Umbilical cord (tissue), 2 donors: ENCODE data around the gene ONECUT3. TPM values are rescaled to one million over a fixed set of nuclear protein-coding genes. Genes with fewer than 3 reads are reported as not detected.
"Not testable (repeated sequence)": the region's sequence is repeated elsewhere in the genome, so short reads cannot be mapped to it uniquely, and the experiment has no call there.

Source experiments
- DNase-seq: peaks from one replicate; pipeline ENCODE4 v3.0.0-alpha.2; 2015; ENCODE audit warnings: low spot score
- total RNA-seq: library from RNA; depleted of rRNA; stranded (reverse); fragments of >200 nt; gene quantifications from one replicate; pipeline ENCODE4 v1.2.3, GENCODE V29; 2014; ENCODE audit warnings: low replicate concordance; ENCODE audit not compliant: insufficient read depth

ONECUT3 gene
- total RNA-seq, 1 donor from 2014 or later, result 0.48 TPM

DNA sequence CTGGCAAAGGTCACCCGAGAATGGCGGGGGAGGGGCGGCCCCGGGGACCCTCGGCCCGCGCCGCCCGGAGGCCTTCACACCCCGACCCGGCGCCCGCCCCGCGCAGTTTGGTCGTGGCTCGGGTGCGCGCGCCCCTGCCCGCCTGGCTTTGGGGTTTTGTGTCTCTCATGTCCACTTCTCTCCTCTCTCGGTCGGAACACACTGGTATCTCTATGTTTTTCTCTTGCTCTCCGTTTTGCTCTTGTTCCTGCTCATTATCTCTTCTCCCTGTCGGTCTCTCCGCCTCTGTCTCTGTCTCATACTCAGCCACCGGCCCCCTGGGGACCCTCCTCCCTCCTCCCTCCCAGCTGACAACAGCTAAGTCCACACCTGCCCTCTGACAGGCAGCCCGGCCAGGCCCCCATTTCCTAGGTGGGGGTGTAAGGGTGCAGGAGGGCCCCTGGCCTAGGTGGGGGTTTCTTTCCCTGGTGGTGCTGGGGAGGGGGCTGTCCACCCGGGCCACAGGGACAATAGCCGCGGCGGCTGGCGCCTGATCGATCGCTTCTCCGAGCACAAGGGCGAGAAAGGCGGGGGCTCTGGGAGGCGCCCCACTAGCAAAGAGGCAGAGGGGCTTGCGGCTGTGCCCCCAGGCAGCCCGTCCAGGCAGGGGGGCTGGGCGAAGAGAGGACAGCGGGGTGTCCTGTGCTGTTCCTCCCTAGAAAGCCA lies 2.3 kb downstream of the ONECUT3 start:
- no peak for DNase-seq

DNA sequence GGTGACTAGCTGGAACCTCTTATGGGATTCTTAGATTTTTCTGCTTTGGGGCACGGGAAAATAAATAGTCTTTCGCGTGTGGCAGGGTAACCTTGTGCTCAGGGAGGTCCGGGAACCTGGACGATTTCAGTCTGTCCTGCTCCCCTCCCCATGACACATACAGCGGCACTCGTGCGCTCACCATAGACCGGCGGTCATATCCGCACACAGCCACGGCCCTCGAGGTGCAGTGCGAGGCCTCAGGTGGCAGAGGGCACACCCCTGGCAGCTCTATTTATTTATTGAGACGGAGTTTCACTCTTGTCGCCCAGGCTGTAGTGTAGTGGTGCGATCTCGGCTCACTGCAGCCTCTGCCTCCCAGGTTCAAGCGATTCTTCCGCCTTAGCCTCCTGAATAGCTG lies 3.0 kb downstream of the ONECUT3 start:
- no peak for DNase-seq

DNA sequence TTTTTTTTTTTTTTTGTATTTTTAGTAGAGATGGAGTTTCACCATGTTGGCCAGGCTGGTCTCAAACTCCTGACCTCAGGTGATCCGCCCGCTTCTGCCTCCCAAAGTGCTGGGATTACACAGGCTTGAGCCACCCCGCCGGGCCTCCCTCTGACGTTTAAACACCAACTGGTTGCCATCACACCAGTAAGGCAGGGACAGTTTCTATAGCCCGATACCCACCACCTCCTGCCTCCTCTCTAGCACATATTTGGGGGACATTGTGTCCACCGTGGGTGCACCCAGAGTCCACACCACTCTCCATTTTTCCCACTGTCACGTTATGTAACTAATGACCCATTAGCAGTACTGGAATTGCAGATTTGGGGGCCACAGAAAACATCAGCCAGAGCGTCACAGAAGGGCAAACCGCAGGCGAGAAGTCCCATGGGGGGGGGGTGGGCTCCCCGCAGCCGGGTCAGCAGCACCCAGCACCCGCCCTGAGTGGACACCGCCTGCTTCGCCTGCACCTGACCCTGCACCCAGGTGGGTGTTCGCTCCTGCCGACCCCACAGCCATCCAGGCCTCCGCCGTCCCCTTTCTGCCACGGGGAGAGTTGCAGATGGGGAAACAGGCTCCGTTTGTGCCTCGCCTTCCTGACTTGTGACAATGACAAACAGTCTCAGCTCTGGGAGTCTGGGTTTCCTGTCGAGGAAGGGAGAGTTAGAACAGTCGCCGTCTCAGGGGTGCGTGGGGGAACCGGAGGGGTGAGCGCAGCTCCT lies 3.6 kb downstream of the ONECUT3 start:
- no peak for DNase-seq

DNA sequence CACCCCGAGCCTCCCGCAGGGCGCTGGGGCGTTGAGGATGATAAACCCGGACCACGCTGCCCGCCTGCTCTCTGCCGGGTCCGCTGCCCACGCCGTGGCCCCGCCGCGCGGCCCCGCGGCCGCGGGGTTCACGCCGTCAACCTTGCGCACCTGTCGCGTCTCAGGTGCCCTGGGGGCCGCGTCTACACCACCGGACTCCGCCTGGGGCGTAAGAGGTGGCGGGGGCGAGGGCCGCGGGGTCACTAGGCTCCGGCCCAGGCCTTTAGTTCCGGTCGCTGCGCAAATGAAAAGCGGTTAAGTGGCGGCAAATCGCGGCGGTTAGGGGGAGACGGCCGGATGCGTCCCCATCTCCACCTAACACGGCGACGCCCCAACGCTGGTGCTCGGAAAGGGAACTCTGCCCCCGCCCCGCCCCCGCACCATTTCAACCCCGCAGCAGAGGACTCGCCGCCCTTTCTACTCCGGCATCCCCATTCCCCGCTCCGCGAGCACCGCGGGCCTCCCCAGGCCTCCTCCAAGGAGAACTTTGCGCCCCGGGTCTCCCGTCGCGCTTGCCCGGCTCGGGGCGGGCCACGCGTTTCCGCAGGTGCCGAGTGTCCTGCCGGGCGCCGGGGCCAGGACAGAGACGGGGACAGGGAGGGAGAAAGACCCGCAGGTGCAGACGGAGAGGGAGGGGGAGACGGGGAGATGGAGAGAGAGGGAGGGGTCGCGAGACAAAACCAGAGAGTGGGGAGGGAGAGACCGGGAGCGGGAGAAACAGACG lies 4.3 kb downstream of the ONECUT3 start:
- DNase-seq, result no peak

DNA sequence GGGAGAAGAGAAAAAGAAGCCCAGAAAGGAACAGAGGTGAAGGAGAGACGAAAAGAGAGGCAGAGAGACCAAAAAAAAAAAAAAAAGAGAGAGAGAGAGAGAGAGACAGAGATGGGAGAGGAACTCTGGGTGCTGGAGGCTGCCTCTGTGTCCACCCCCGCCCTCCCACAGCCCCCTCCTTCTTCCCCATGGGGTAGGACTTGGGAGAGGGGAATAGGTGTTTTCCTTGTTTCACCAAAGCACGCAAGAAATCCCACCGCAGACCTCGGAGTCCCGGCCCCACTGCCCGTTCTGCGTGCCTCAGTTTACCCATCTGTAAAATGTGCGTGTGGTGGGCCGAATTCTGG lies 4.9 kb downstream of the ONECUT3 start:
- no peak for DNase-seq

DNA sequence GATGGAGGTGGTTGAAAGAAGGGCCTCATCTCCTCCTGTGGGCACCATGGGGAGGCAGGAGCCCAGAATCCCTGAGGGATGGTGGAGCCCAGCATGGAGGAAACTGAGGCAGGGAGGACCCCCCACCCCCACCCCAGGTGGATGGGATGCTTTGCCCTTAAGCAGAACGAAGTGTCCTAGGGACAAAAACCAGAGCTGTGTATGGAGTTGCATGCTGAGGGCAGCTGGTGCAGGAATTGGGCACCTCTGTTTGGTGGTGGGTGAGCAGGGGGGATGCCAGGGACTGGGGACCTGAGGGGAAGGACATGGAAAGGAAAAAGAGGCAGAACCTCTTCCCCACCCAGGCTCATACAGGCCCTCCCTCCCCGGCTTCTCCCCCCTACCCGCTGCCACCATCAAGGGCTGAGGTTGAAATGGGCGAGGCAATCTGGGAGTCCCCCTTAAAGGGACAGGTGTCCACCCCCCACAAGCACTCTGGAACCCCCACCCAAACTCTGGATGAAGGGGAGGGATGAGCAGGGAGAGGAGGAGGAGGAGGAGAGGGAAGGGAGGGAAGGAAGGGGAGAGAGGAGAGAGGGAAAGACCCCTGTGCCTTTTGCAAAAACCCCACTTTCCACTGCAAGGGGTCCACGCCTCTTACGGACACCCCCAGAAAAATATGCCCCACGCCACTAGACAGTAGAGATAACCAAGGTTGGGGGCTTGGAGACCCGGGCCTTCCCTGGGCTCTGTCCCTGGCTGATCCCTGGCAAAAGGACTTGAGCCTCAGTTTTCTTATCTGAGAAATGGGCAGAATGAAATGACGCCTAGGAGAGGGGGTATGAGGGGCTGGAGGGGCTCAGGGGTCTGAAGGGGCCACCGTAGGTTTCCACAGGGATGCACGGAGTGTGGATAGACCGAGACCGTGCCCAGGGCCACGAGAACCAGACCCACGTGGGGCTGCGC lies 5.9 kb downstream of the ONECUT3 start:
- DNase-seq, result no peak

DNA sequence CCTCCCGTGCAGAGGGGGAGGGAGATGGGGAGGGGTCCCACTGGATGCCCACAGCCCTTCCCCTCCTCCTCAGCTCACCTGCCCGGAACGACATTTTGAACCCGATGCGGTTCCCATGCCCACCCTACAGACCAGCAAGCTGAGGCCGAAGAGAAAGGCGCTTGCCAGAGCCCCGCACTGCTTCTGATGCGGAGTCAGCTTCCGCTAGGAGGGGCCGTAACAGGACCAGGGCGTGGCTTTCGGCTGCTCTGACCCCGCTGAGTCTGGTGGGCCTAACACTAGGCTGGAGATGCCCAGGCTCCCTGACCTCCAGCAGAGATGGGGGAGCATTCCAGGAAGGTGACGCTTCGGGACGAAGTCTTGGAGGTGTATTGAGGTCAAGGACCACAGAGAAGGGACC lies 6.7 kb downstream of the ONECUT3 start:
- DNase-seq, result no peak

DNA sequence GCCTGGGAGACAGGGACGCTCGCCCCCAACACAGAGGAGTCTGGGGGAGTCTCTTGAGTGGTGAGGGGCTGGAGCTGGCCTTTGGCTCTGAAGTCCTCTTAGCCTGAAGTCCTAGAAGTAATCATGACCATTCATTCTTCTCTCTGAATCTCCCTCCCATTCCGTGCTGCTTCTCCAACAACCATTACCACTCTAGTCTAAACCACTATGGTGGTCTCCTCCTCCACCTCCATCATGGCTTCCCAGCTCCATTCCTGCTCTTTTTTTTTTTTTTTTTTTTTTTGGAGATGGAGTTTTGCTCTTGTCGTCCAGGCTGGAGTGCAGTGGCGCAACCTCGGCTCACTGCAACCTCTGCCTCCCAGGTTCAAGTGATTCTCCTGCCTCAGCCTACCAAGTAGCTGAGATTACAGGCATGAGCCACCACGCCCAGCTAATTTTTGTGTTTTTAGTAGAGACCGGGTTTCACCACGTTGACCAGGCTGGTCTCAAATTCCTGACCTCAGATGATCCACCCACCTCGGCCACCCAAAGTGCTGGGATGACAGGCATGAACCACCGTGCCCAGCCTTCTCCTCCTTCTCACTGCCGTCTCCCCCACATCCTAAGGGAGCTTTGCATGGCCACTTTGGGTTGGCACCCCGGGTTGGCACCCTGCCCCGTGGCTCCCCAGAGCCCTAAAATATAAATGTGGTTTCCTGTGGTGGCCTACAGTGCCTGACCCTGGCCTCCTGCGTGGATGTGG lies 7.7 kb downstream of the ONECUT3 start:
- DNase-seq, result not testable (repeated sequence)

DNA sequence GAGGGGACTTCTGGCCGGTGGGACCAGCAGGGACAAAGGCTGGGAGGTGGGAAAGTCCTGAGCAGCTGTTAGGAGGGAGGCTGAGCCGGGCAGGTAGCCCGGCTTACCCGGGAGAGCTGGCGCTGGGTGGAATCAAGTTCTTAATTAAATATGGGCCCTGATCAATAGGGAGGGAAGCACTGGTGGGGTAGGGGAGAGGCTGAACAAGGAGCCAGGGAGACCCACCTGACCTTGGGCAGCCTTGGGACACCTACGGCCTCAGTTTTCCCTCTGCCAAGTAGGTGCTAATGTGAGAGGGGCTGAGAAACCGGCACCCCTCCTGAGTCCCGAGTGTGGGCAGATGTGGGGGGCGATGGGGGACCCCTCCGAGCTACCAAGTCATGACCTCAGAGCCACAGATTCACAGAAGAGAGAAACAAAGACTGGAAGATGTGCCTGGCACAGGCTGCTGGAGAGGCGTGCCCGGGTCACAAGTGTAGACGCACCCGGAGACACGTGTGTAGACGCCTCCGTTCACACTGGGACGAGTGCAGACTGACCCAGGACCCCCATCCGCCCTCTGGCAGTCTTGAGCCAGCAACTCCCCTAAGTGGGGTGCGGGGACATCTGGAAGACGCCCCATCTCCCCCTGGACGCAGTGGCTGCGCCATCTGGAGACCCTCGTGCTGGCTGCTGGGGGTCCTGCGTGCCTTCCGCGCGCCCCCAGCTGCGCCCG lies 8.4 kb downstream of the ONECUT3 start:
- DNase-seq, result no peak

DNA sequence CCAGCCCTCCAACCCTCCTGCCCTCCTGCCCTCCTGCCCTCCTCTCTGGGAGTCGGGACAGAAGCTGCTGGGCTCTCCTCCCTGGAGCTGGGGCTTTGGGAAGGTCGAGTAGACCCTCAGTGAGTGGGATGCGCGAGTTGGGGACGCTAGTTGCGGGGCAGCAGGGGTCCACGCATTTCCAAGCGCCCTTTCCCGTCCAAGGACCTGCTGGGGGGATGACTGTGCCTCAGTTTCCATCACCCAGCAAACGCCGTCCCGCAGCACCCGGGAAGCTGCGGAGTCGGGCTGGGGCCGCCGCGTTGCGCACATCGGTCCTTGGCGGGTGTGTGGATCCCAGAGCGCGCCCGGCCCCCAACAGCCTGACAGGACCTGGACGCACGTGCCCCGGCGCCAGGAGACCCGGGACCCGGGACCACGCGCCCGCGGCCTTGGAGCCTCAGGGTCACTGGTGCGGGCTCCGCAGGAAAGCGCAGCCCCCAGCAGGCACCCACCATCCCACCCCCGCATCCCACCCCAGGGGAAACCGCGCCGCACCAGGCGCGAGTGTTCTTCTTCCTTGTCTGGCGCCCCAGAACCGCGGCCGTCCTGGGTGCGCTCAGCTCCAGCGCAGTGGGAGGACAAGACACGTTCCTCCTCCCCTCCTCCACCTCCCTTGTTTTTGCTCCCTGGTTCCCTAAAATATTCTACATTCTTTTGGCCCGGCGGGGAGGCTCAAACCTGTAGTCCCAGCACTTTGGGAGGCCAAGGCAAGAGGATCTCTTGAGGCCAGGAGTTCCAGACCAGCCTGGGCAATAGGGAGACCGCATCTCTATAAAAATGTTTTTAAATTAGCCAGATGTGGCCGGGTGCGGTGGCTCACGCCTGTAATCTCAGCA lies 9.2 kb downstream of the ONECUT3 start:
- no peak for DNase-seq

DNA sequence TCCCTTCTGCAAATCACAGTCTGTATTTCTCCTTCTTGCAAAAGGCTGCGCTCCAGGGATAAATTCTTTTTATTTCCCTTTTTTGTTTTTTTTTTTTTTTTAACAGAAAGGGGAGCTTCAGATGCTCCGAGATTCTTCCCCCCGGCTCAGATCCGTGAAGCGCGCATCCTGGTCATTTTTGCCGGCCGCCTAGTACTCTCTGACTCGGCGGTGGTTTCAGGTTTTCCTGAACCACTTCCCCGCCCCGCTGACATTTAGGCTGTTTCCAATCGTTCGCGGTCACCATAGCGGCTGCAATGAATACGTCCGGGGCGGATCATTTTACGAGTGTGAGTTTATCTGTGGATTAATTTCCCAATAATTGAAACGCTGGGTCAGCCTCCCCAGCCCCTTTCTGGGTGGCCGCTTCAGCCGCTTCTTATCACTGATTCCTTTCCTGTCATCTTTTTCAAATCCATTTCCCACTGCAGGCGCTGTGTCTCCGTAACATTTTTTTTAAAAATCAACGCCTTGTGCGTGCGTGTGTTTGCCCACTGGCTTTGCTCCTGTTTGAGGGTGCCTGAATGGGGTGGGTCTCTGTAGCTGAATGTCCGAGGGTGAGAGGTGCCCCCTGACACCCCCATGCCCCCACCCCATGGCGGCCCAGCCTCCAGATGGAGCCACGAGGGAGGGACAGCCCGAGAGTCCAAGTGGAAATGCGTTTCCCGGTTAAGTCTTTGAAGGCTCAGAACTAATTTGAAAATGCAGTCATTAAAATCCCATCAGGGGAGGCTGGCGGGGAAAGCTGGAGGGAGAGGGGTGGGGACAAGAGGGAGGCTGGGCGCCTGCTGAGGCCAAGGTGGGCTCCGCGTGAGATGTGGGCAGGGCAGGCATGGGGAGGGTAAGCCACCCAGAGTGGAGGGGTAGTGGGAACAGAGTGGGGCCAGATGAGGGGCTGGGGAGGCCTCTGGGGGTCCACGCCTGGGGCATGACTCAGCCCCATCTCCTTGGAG lies 10.6 kb downstream of the ONECUT3 start:
- no peak for DNase-seq

DNA sequence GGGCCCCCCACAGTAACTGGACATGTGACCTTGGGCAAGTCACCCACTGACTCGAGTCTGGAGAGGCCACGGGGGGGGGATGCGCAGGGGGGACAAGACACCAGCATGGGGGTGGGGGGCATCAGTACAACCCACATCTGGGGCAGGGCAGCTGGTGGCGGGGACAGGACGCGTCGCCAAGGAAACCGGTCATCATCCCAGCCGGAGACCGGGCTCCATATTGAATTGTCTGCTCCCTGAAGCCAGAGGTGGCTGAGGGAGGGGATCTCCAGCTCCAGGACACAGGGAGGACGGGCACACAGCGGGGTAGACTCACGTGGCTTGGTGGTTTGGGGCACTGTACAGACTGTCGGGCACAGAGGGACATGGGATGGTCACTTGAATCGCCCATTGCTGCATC lies 11.4 kb downstream of the ONECUT3 start:
- DNase-seq, result no peak

DNA sequence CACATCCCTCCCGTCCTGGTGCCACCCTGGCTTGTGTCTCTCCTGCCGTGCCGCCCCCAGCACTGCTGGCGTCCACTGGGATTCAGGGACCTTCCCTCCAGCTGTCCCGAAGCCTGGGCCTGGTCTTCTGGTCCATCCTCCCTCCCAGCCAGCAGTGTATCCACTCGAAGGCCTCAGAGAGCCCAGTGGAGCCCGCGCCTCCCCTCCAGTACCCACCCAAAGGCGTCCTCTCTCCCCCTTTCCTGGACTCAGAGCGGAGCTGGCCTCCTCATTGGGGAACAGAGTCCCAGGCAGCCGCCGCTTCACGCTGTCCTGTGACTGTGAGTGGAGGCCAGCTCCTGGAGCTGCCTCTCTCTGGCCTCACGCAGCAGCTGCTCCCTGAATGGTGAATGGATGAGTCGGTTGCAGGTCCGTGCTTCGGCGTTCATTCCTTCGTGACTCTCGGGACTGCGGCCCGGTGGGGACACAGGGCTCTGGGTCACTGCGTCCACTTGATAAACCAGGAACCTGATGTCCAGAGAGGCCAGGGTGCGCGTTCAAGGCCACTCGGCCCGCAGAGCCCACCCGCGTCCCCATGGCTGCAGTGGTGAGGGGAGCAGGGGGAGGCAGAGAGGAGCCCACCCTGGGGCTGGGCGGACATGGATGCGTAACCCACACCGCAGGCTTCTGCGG lies 12.1 kb downstream of the ONECUT3 start:
- DNase-seq, result no peak

DNA sequence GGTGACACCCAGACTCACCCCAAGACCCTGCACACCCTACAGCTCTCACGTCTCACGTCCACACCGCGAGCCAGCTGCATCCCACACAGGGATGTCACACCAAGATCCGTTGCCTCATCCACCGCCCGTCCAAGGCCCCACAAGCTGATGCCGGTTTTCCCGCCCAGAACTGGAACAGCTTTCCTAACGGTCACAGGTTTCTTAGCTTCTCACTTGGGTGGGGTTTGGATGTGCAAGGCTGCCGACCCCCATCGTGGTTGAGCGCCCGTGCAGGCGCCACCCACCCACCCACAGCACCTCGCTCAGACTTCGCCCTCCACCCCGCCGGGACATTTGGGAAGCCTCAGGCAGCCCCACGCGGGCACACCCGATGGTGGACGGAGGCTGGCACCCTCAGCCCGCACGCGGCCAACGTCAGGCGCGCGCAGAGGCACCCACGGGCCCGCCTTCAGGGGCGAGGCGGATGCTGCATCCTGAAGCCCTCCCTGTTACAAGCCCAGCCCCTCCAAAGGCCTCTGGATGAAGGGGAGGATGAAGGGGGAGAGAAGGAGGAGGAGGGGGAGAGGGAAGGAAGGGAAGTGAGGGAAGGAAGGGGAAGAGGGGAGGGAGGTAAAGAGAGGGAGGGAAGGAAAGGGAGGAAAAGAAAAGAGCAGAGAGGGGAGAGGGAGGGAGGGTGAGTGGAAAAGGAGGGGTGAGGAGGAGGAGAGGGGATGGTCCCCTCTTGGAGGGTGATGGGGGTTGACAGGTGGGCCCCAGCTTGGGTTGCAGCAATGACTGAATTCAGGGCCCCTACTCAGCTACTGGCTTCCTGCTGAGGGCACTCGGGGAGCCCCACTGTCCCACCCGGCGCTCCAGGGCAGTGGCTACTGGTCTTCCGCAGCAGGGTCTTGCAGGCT lies 12.8 kb downstream of the ONECUT3 start:
- no peak for DNase-seq

DNA sequence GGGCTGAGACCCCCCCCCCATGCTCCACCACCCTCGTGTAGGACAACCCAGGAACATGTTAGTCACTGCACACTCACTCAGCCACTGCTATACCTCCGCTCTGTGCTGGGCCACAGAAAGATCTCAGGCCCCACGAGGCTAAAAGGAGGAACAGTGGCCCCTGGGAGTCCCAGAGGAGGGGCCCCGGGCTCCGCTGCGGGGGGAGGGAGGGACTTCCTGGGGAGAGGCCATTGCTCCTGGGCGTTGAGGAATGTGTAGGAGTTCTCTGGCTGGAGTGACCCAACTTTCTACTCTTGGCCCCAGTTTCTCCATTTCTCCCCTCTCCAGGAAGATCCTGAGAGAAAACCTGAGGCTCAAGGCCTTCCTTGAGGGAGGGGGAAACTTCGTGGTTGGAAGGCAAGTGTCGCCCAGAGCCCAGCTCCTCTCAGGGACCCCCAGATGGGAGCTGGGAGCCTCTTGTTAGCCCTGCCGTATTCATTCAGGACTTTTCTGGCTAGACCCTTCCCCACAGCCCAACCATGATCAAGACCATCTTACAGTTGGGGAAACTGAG lies 13.6 kb downstream of the ONECUT3 start:
- DNase-seq, result no peak

DNA sequence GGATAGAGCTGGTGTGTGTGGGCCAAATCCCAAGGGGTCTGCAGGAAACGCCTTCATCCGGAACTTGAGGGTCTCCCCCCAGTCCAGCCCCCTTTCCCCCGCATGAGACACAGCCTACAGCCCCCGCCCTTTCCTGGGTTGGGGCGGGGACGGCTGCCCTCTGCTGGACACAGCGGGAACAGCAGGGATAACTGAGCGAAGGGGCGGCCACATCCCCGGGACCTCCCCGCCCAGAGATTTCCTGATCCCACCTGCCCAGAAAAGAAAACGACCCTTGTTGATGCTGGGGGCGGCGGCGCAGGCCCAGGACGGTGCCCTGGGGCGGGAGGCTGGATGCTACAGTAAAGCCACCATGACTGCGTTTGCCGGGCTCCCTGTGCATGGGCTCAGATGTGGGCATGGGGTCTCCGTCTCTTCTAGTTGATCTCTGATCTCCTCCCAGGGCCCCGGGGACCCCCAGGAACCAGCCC lies 14.2 kb downstream of the ONECUT3 start:
- DNase-seq, result peak; percentile 38
